Right renal cortex interstitium (tissue), 3 donors: ENCODE measurements around the gene SLC30A10. TPM values are rescaled to one million over a fixed set of nuclear protein-coding genes. Genes with fewer than 3 reads are reported as not detected.
A peak's percentile ranks its signal among the peaks of the same experiment; 100 is the strongest.
"Not testable (repeated sequence)": the region's sequence is repeated elsewhere in the genome, so short reads cannot be mapped to it uniquely, and the experiment has no call there.

Source experiments
- DNase-seq, 3 donors: peaks; one replicate each; pipeline ENCODE4 v3.0.0-alpha.2; 2013; ENCODE audit warnings: low read depth in 3 of 3, low spot score in 2 of 3
- polyA plus RNA-seq, 3 donors: library from polyadenylated mRNA; unstranded; fragments of 120-200 nt; gene quantifications; one replicate each; pipeline ENCODE4 v1.2.1, GENCODE V29; 2013; ENCODE audit not compliant: insufficient read length in 3 of 3

Gene SLC30A10
- under 1 TPM; 0.07 to 0.08 (median 0.08) TPM for polyA plus RNA-seq

DNA sequence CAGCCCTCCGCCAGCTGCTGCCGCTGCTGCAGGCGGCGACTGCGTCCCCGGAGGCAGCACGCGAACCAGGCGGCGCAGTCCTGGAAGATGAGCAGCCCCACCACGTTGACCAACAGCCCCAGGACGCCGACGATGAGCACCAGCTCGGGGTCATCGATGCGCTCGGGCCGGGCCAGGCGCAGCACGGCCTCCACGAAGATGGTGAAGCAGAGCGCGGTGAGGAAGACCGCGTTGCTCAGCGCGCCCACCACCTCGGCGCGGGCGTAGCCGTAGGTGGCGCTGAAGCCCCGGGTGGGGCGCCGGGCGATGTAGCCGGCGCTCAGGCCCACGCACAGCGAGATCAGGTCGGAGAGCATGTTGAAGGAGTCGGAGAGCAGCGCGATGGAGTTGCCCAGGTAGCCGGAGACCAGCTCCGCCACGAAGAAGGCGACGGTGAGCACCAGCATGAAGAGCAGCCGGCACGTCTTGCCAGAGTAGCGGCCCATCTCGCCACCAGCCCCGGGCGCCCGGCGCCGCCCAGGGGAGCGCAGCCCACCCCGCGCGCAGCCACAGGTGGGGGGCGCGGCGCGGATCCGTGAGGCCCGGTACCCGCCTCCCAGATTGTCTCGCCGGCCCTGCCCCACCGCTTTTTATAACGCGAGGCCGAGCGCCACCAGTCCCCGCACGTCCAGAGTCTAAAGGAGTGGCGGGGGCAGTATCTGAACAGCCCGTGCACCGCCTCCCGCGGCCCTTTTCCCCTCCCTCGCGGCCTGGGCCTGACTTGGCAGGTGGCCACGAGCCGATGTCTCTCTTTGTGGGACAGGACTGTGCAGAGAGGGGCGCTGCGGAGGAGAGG lies at the start of gene SLC30A10:
Gene SLC30A10 (minus strand): TSS at position 602 of the 835 bp plus-strand sequence. CDS start 117 bp downstream, at position 485.
- peak in 1 of 3 donors; percentile 10 for DNase-seq

DNA sequence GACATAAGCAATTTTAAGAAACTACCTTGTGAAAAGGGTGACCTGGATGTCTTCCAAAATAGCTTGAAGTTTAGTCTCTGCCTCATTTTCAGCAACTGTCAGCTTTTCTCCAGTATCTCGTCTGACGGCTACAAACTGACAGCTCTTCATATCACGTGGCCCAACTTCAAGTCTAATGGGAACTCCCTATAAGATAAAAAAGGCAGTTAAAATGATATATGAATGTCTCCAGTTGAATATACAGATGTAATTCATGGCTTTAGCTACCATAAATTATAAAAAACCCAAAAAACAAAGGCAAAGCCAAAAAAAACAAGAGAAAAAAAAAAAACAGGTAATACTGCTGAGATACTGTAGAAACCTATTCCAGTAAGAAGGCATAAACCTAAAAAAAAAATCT lies 44.9 kb upstream of the SLC30A10 start:
- no peak for DNase-seq

DNA sequence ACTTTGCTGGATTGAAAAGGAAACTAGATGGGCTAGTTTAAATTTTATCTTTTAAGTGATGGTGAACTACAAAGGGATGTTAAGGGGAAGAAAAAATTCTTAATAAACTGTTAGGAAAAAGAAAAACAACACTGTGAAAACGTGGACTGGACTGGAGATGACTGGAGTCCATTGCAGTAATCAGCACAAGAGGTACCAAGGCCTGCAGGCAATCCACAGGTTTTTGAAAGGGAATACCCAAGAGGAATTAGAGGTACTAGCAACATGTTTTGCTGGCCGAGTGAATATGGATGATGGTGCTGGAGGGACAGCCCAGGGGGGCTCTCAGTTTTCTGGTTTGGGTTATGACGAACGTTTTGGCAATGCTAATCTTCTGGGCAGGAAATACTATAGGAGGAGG lies 39.0 kb upstream of the SLC30A10 start:
- no peak for DNase-seq

DNA sequence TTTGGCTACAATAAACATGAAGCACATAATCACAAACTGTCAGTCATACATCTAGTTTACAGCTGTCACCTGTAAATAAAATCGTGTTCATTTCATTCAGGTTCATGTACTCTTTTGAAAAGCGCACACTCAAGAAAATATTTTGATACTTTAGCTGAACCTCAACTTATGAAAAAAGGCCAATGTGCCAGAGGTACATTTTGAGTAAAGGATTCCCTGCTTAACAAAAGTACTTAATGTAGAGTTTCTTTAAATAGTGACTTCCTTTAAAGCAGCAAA lies 37.7 kb upstream of the SLC30A10 start:
- no peak for DNase-seq

DNA sequence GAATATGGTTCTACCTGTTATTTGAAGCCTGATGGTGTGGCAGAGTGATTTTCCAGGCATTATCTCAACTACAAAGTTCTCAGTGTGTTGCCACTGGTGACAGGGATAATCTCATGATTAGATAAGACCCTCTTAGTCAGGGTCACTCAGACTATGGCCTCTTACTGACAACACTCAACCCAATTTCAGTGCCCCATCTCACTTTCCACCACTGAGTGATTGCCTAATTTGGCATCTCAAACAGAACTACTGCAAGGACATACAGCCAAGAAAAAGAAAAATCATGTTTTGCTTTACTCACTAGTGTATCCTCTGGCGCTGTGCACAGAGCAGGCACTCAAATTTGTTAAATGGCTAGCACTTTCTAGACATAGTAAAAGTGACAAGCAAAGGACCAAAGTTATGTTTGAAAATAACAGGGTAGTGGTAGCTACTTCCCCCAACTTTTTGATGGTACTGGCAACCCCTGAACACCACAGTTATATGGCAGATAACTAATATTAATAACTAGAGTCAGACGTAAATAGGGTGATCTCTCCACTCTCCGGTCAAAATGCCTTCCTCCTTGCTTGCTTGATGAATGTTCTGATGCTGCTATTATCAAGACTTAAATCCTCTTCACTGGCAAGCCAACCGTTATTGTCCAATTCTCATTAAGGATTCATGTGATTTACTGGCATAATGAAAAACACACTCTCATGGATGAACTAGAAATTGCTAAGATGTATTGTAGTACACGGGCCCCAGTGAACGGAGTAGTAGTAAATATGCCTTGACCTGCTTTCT lies 37.1 kb upstream of the SLC30A10 start:
- no peak for DNase-seq

DNA sequence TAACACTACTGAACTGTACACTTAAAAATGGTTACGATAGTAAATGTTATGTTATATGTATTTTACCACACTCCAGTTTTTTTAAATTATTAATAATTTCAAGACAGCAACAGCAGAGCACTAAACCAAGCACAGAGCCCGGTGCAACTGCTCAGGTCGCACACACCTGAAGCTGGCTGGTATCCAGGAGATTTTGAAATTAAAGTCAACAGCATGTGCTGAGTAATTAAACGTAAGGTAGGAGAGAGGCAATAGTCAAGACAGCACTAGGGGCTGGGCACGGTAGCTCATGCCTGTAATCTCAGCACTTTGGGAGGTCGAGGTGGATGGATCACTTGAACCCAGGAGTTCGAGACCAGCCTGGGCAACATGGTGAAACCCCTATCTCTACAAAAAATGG lies 35.1 kb upstream of the SLC30A10 start:
- DNase-seq = no peak

DNA sequence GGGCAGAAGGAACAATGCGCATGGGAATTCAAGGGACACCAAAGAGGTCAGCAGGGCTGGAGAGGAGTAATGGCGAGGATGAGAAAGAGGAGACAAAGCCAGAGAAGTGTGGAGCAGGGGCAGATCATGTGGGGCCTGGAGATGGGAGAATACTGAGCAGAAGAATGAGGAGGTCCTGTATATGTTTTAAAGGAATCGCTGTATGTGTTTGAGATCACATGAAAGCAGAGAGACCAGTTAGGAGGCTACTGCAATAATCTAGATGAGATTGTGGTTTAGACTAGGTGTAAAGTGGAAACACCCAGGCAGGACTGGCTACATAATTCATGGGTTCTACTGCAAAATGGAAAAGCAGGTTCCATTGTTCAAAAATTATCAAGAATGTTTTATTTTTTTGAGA lies 33.3 kb upstream of the SLC30A10 start:
- no peak for DNase-seq

DNA sequence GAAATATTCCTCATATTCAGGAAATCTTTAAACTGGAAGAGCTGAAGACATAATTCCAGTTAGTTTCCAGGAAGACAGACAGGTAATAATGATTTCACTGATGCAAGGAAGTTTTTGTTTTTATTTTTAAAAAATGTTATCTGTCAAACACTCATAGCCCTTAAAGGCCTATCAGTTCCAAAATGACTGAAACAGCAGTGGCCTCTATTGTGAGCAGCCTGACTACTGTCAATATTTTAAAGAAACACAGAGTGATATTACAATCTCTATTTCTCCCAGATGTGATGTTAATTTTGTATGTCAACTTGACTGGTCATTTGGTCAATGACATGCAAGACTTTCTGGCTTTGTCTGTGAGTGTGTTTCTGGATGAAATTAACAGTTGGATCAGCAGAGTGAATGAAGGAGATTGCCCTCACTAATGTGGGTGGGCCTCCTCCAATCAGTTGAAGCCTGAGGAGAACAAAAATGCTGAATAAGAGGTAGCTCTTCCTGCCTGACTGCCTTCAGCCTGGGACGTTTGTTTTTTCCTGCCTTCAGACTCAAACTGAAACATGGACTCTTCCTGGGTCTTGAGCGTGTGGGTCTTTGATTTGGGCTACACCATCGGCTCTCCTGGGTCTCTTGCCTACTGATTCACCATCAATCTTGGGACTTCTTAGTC lies 31.3 kb upstream of the SLC30A10 start:
- no peak for DNase-seq

DNA sequence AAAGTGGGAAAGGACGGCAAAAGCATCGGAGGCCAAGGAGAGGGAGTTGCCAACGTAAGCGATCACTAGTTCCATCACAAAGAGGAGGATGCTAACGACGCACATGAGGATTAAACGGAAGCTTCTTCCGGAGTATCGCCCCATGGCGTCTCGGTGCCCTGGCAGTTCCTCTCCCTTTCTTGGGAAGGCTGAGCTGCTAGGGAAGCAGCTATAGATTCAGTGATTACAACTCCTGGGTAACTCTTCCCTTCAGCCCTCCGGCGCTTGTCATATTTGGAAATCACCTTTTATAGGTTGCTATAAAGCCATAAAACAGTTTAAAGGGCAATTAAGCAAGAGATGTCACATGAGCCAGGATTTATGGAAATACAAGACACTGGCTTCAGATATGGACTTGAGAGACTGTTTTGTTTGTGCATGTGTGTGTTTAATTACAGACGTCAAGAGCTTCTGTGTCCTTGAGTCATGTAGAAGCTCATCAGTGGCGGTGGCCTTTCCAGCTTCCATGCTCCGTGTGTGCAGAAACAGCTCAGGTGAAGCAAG lies 30.6 kb upstream of the SLC30A10 start:
- DNase-seq = no peak

DNA sequence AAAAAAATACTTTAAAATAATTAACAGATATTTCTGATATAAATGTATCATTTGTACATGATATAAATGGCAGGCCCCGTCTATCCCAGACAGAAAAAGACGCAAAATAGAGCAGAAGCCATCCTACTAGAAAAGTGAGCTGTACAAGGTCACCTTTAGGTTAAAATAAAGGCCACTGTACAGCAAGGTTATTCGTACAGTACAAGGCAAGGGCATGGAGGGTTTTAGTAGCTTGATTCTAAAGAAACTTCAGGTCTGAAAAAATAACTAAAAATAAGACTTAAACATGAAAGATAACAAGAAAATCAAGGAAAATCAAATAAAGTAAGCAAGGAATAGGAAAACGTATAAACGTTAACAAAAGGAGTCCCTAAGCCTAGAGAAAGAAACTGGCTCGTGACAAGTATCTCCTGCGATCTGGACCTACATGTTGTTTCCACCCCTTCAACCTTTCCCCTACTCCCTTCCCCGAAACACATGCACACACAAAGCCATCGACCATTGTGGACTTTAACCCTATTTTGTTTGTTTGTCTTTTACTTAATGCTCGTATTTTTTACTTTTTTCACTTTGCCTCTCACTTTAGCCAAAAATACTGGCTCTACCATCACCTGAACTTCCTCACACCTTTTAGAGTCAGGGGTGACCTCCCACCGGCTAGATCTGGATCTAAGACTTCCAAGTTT lies 26.5 kb upstream of the SLC30A10 start:
- DNase-seq = no peak

DNA sequence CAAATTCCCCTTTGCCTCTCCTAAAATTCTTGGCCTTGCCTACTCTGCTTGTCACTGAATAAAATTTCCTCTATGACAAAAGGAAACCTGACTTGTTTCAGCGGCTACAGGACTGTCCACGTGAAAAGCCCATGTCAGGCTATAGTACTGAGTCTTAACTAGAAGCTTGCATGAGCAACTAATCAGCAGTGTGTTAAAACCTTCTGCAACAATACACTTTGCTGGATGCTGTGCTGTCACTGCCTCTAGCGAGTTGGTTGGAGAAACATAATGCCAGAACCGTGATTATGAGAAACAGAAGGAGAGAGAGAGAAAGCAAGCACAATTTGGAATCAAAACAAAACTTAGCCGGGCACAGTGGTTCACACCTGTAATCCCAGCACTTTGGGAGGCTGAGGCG lies 25.7 kb upstream of the SLC30A10 start:
- DNase-seq = no peak

DNA sequence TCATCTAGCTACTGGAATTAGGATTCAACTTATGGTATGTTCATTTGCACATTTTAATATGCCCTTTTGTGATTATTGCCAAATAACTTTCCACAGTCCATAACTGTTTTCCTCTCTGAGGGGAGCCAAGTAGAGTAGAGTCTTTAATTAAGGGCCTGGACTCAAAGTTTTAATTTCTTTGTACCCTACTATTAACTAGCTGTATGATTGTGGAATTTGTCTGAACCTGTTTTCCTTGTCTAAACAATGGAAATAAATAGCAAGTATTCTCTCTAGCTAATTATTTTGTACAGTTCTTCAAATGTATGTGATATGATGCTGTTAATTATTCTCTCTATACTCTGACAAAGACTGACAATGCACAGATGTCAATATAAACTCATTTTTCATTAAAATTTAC lies 24.0 kb upstream of the SLC30A10 start:
- DNase-seq = no peak

DNA sequence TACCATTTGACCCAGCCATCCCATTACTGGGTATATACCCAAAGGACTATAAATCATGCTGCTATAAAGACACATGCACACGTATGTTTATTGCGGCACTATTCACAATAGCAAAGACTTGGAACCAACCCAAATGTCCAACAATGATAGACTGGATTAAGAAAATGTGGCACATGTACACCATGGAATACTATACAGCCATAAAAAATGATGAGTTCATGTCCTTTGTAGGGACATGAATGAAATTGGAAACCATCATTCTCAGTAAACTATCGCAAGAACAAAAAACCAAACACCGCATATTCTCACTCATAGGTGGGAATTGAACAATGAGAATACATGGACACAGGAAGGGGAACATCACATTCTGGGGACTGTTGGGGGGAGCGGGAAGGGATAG lies 20.9 kb upstream of the SLC30A10 start:
- not testable (repeated sequence) for DNase-seq

DNA sequence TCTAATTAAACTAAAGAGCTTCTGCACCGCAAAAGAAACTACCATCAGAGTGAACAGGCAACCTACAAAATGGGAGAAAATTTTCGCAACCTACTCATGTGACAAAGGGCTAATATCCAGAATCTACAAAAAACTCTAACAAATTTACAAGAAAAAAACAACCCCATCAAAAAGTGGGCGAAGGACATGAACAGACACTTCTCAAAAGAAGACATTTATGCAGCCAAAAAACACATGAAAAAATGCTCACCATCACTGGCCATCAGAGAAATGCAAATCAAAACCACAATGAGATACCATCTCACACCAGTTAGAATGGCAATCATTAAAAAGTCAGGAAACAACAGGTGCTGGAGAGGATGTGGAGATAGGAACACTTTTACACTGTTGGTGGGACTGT lies 20.4 kb upstream of the SLC30A10 start:
- DNase-seq = not testable (repeated sequence)

DNA sequence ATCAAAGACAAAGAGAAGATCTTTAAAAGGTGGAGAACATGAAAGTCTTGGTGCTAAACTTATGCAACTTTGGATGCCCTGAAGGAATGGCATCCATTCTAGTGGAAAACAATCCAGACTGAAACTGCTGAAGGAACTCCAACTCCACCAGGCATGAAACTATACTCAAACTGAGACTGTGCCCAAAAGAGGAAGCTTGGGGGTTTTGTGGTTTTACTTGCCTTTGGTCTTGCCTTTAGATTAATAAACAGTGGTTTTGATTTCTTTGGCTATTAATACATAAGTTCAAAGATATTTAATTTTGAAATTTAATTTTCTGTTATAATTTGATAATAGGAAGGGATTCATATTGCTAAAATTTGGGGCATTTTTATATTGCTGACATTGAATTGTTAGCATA lies 17.4 kb upstream of the SLC30A10 start:
- no peak for DNase-seq

DNA sequence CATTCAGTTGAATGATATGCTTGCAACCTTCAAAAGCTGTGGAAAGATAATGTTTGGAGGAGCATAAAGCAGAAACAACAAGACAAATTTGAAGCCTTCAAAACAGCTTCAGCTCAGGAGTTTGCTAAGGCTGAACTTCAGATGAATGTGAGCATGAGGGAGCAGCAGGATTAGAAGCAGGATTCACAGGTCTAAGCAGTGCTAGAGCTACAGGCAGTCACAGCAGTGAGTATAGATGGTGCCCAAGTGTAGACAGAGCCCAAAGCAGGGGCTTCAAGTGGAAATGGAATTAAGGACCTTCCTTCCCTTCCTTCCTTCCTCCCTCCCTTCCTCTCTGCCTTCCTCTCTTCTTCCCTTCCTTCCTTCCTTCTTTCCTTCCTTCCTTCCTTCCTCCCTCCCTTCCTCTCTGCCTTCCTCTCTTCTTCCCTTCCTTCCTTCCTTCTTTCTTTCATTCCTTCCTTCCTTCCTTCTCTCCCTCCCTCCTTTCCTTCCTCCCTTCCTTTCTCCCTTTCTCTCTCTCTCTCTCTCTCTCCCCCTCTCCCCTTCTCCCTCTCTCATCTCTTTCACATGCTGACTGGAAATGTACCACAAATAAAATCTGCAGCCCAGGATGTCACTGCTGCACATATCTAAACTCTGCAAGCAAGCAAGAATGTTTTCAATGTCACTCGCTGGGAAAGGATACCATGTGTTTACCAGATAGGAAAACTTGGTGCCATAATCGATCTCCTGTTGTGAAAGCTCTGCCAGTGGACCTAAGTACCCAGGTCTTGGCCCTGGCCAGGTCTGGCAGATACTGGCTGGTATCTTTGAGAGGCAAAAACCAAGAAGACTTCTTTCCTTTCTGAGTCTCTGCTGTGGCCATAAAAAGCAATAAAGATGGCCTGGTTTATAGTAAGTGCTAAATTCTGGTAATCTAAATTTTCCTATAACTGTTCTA lies 13.1 kb upstream of the SLC30A10 start:
- no peak for DNase-seq

DNA sequence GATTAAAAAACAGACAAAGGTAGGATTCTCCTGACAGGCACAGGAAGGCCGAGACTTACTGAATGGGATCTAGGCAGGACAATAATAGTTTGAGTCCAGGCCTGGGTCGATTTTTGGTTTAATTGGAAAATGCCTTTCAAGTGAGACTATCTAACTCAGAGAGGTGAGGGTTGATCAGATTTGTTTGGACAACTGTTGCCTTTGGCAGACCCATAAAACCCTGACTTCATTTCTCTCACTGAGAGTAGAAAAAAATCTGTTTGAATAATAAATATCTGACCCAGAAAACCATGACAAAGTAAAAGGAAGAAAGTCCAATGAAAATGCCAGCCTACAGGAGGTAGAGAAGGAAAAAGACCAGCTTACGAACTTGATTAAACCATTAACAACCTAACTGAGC lies 12.3 kb upstream of the SLC30A10 start:
- no peak for DNase-seq

DNA sequence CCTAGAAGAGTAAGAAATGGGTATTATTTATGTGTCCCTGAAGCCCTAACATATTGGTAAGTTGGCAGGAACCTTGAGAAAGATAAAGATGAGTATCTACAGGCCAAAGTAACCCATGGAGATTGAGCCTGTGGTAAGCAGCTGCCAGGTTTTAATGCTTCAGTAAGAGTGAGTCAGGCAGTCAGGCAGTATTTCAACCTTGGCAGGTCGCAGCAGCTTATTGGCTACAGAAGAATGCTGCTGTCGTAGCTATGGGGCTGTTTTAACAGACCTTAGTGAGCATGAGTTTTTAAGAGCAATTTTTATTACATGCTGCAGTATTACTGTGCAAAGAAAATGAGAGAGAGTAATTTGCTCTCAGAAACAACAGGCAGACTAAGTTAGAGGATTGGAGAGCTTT lies 10.3 kb upstream of the SLC30A10 start:
- peak in 1 of 3 donors; percentile 13 for DNase-seq

DNA sequence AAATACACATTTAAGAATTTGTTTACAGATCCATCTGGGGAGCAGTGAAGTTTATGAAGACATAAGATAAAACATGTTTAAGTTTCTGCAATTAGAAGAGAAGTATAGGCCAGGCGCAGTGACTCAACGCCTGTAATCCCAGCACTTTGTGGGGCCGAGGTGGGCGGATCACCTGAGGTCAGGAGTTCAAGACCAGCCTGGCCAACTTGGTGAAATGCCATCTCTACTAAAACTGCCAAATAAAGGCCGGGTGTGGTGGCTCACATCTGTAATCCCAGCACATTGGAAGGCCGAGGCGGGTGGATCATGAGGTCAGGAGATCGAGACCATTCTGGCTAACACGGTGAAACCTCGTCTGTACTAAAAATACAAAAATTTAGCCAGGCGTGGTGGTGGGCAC lies 5.4 kb upstream of the SLC30A10 start:
- DNase-seq = not testable (repeated sequence)

DNA sequence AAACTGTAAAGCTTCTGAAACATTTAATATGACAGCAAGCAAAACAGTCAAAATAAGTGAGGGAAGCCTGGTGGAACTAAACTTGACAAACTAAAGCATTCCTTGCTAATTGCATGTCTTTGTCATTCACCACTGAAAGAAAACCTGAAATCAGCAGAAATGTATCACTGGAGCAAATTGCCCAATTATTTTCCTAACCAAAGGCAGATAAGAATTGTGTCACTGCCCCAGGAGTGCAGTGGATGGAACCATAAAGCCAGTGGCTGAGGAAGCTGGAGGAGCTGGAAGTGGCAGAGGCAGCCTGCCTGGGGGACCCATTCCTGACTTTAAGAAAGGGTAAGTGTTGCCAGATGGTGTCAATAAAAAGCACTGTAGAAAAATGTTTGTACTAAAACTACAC lies 2.7 kb upstream of the SLC30A10 start:
- no peak for DNase-seq
